K562 (cell line): ENCODE results near the gene SDHAF1. TPM values are rescaled to one million over a fixed set of nuclear protein-coding genes. Genes with fewer than 3 reads are reported as not detected.

Source experiments
- ATAC-seq: fragments of 200-7000 bp; cut with Tn5 transposase; 3 replicates; pipeline ENCODE4 v1.9.1; 2020; ENCODE audit warnings: moderate library complexity
- BruUV-seq: library from RNA; stranded (reverse); fragments of 400-500 nt; replicated peaks from 2 replicates; lab custom pipeline; 2021; lab: Mats Ljungman, UMichigan
- CTCF ChIA-PET: fragments of 300-600 bp; formaldehyde crosslinking; extraction: SDS; loops from one replicate; lab custom pipeline; 2021; ENCODE audit warnings: low intra/inter-chr PET ratio; lab: Yijun Ruan, JAX
- POLR2A ChIA-PET: fragments of 300-600, 350-650 bp; sonication (Branson Sonifier 250); formaldehyde crosslinking; extraction: SDS; loops from one replicate; lab custom pipeline; 2021; ENCODE audit warnings: antibody characterized with exemption, inconsistent platforms; lab: Yijun Ruan, JAX
- DNase-seq, 4 experiments: peaks; one replicate each; pipeline versions ENCODE4 v3.0.0 to v3.0.0-alpha.2; 2011 to 2018; ENCODE audit warnings: low spot score in 3 of 4, mixed read lengths in 3 of 4; ENCODE audit errors: extremely low read depth in 1 of 4
- FAIRE-seq: peaks from 2 replicates; lab custom pipeline; 2011; peaks lifted over from hg19 to GRCh38; lab: Jason Lieb, UNC
- H2AFZ ChIP-seq: 2 replicates; pipeline ENCODE4 v1.6.0; 2011; ENCODE audit warnings: low read depth, low read length, control low read depth, inconsistent platforms
- H3K27ac ChIP-seq: fragments of 200-600 bp; 3 replicates; pipeline ENCODE4 v1.8.0; 2011; ENCODE audit warnings: low read depth, mild to moderate bottlenecking, control low read depth, inconsistent platforms, low read length, moderate library complexity, mixed read lengths; ENCODE audit errors: extremely low read depth
- H3K27me3 ChIP-seq, 2 experiments: fragments of 300-600 bp in 1 of 2; 2 replicates in 1 of 2; 3 replicates in 1 of 2; pipeline versions ENCODE4 v1.6.0 to v1.8.0; 2011; ENCODE audit warnings: inconsistent platforms in 2 of 2, low read length in 2 of 2, mild to moderate bottlenecking in 1 of 2, mixed read lengths in 1 of 2, moderate library complexity in 1 of 2; ENCODE audit not compliant: control insufficient read depth in 2 of 2, insufficient read depth in 2 of 2
- H3K36me3 ChIP-seq: fragments of 300-600 bp; 3 replicates; pipeline ENCODE4 v1.8.0; 2011; ENCODE audit warnings: mild to moderate bottlenecking, low read length, inconsistent platforms; ENCODE audit not compliant: control insufficient read depth, insufficient read depth
- H3K4me1 ChIP-seq, 2 experiments: fragments of 200-600 bp in 1 of 2; replicated peaks in 1 of 2; 2 replicates in 1 of 2; 3 replicates in 1 of 2; pipeline versions ENCODE4 v1.5.1 to v1.8.0; 2011; ENCODE audit warnings: inconsistent platforms in 2 of 2, low read length in 2 of 2, mild to moderate bottlenecking in 1 of 2, mixed read lengths in 1 of 2, moderate library complexity in 1 of 2; ENCODE audit not compliant: control insufficient read depth in 2 of 2, insufficient read depth in 2 of 2
- H3K4me2 ChIP-seq: 2 replicates; pipeline ENCODE4 v1.6.1; 2011; ENCODE audit warnings: low read length, control low read depth, inconsistent platforms, mixed read lengths; ENCODE audit not compliant: insufficient read depth
- H3K4me3 ChIP-seq: fragments of 200-600 bp; sonication (generic), shearing (Covaris generic); 2 replicates; pipeline ENCODE4 v1.5.1; 2016; ENCODE audit warnings: control low read depth, inconsistent platforms
- H3K79me2 ChIP-seq: fragments of 200-600 bp; 3 replicates; pipeline ENCODE4 v1.8.0; 2011; ENCODE audit warnings: low read length, inconsistent platforms; ENCODE audit not compliant: control insufficient read depth, insufficient read depth
- H3K9ac ChIP-seq, 2 experiments: 2 replicates each; pipeline versions ENCODE4 v1.6.0 to v1.6.1; 2011; ENCODE audit warnings: low read depth in 2 of 2, low read length in 2 of 2, control low read depth in 1 of 2, inconsistent platforms in 1 of 2, mild to moderate bottlenecking in 1 of 2, mixed read lengths in 1 of 2; ENCODE audit not compliant: insufficient read depth in 1 of 2
- H3K9me1 ChIP-seq: one replicate; pipeline ENCODE4 v1.6.0; 2011; ENCODE audit warnings: inconsistent platforms, mild to moderate bottlenecking, low read length, moderate library complexity; ENCODE audit not compliant: control insufficient read depth, insufficient read depth
- H3K9me3 ChIP-seq: replicated peaks from 2 replicates; pipeline ENCODE4 v1.5.1; 2011; ENCODE audit warnings: low read depth, low read length, inconsistent platforms; ENCODE audit not compliant: control insufficient read depth, insufficient read depth
- H4K20me1 ChIP-seq: replicated peaks from 2 replicates; pipeline ENCODE4 v1.6.1; 2011; ENCODE audit warnings: low read length, inconsistent platforms, mixed read lengths; ENCODE audit not compliant: control insufficient read depth, insufficient read depth
- BCOR ChIP-seq: fragments of 450-650 bp; IDR thresholded peaks from 2 replicates; pipeline ENCODE4 v1.6.1; 2016
- POLR2AphosphoS2 ChIP-seq: IDR thresholded peaks from 2 replicates; pipeline ENCODE4 v1.6.1; 2012; ENCODE audit warnings: low read length, improper control_type of control experiment
- SP2 ChIP-seq: IDR thresholded peaks from 2 replicates; pipeline ENCODE4 v1.6.1; 2011; ENCODE audit warnings: mild to moderate bottlenecking, low read depth, low read length, moderate library complexity; ENCODE audit not compliant: poor library complexity, severe bottlenecking; ENCODE audit errors: extremely low read depth
- ZFP91 ChIP-seq: sonication (generic); formaldehyde crosslinking; IDR thresholded peaks from 2 replicates; pipeline ENCODE4 v1.8.0; 2022; ENCODE audit warnings: mild to moderate bottlenecking, missing genetic modification reagents
- WGBS: fragments of 100-300 bp; shearing (Covaris generic); methylation state at CpG from one replicate; pipeline ENCODE4 v1.1.6; 2016; ENCODE audit warnings: low coverage, mixed read lengths; ENCODE audit not compliant: insufficient coverage; ENCODE audit errors: missing lambda C conversion rate; 5-methylcytosine and 5-hydroxymethylcytosine counted together
- in situ Hi-C: fragments of 300-500 bp; cut with MboI; formaldehyde crosslinking; loops from 4 replicates; pipeline ENCODE4 v1.15.0; 2018; ENCODE audit warnings: inconsistent platforms, mixed read lengths
- intact Hi-C: fragments of 100-400 bp; cut with micrococcal nuclease; formaldehyde crosslinking; loops from 2 replicates; pipeline ENCODE4 v1.14.2; 2022
- polyA plus RNA-seq, 8 experiments: library from polyadenylated mRNA; depleted of rRNA in 4 of 8; stranded (reverse) in 5 of 8; unstranded in 3 of 8; fragments of >200 nt; fragmentation: Nextera tagmentation in 2 of 8; fragmentation: Illumina TruSeq in 1 of 8; extraction: Ambion mirVana in 2 of 8; extraction: Trizol in 1 of 8; gene quantifications; 2 replicates each; pipeline versions ENCODE4 v1.2.1 to v1.2.3, GENCODE V29; 2011 to 2014; ENCODE audit warnings: inconsistent platforms in 1 of 8, missing spikeins in 1 of 8
- total RNA-seq, 7 experiments: library from RNA; depleted of rRNA in 6 of 7; stranded (reverse); fragments of >200 nt in 6 of 7; fragmentation: Illumina TruSeq in 2 of 7; extraction: Trizol in 2 of 7; gene quantifications; 2 replicates each; pipeline versions ENCODE4 v1.2.1 to v1.2.3, GENCODE V29; 2011 to 2021; ENCODE audit warnings: low replicate concordance in 1 of 7
- TF ChIP-seq, protein P1 (sequence below): fragments of 250-450 bp; sonication (Bioruptor Pico); IDR thresholded peaks from 2 replicates; pipeline ENCODE4 v1.5.0; 2020; ENCODE audit warnings: mild to moderate bottlenecking, borderline replicate concordance
- TF ChIP-seq, protein P2 (sequence below): fragments of 450-650 bp; formaldehyde crosslinking; IDR thresholded peaks from 2 replicates; pipeline ENCODE4 v1.4.0; 2020; ENCODE audit warnings: mild to moderate bottlenecking, mixed read lengths

The SDHAF1 gene
- total and polyA plus RNA-seq, 9 of the 15 experiments (the other 6 are each of a cell fraction or from before 2014, with no cell fraction given) = 0.42 to 55.7 (median 18.8) TPM

DNA sequence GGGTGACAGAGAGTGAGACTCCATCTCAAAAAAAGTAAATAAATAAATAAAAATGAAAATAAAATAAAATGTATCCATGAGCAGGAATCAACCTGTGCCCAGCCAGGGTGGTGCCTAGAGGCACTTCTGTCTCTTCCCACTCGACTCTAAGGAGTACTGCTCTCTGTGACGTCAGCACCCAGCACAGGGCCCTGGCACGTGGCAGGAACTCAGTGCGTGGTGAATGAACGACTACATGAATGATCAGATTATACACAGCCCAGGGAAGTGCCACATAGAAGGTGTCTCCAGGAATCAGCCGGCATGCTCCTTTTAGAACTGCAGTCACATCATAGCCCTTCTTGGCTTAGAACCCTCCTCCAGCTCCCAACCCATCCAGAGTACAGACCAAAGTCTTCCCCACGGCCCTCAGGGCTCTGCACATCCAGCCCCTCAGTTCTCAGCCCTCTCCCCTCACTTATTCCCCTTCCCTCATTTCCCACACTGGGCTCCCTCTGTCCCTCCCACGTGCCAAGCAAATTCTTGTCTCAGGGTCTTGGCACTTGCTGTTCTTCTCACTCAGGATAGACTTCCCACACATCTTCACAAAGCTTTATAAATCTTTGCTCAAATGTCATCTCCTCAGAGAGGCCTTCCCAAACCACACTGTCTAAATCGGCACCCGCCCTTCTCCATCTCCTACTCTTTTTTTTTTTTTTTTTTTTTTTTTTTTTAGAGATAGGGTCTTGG, 33.5 kb downstream of the SDHAF1 start:
- H3K4me1 ChIP-seq = peaks cover 0 to 17% of the 10 kb centered on the region in 2 experiments; a peak in 2 of 5 replicates
- ChIA-PET CTCF (no interaction called here), POLR2A (no interaction called here)
- no peak overlapping the region for H3K27ac ChIP-seq
- H3K4me2 ChIP-seq = no peak overlapping the region
- no peaks in the 10 kb centered on the region for H3K9me1 ChIP-seq
- WGBS = 71% methylated on average over 10 of the region's 10 CpGs
- no peaks in the 10 kb centered on the region for H3K27me3 ChIP-seq
- no peak overlapping the region for H3K9ac ChIP-seq
- in situ Hi-C loops = no loop called here
- ATAC-seq (no peak), FAIRE-seq (no peak), DNase-seq (no peak)
- H4K20me1 ChIP-seq = no peaks in the 10 kb centered on the region
- no peak overlapping the region for H3K4me3 ChIP-seq
- intact Hi-C loops = no loop called here
- TF ChIP-seq BCOR (no peak), SP2 (no peak), ZFP91 (CRISPR knock-in tag) (no peak), POLR2AphosphoS2 (no peak)
- TF ChIP-seq, protein P1, sequence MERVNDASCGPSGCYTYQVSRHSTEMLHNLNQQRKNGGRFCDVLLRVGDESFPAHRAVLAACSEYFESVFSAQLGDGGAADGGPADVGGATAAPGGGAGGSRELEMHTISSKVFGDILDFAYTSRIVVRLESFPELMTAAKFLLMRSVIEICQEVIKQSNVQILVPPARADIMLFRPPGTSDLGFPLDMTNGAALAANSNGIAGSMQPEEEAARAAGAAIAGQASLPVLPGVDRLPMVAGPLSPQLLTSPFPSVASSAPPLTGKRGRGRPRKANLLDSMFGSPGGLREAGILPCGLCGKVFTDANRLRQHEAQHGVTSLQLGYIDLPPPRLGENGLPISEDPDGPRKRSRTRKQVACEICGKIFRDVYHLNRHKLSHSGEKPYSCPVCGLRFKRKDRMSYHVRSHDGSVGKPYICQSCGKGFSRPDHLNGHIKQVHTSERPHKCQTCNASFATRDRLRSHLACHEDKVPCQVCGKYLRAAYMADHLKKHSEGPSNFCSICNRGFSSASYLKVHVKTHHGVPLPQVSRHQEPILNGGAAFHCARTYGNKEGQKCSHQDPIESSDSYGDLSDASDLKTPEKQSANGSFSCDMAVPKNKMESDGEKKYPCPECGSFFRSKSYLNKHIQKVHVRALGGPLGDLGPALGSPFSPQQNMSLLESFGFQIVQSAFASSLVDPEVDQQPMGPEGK (CRISPR knock-in tag) = no peak
- TF ChIP-seq, protein P2, sequence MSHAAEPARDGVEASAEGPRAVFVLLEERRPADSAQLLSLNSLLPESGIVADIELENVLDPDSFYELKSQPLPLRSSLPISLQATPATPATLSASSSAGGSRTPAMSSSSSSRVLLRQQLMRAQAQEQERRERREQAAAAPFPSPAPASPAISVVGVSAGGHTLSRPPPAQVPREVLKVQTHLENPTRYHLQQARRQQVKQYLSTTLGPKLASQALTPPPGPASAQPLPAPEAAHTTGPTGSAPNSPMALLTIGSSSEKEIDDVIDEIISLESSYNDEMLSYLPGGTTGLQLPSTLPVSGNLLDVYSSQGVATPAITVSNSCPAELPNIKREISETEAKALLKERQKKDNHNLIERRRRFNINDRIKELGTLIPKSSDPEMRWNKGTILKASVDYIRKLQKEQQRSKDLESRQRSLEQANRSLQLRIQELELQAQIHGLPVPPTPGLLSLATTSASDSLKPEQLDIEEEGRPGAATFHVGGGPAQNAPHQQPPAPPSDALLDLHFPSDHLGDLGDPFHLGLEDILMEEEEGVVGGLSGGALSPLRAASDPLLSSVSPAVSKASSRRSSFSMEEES (CRISPR knock-in tag) = no peak
- H3K79me2 ChIP-seq = no peaks in the 10 kb centered on the region
- no peaks in the 10 kb centered on the region for H3K9me3 ChIP-seq
- H3K36me3 ChIP-seq = peaks cover 39% of the 10 kb centered on the region; the same call in 2 of the 3 replicates
- no TSS peak for BruUV-seq
- no peak overlapping the region for H2AFZ ChIP-seq
